Mesothelial cell of epicardium (in vitro differentiated cells): ENCODE measurements around the gene MGRN1. TPM values are rescaled to one million over a fixed set of nuclear protein-coding genes. Genes with fewer than 3 reads are reported as not detected.

ENCODE experiments used
- DNase-seq, 2 experiments: peaks; one replicate each; pipeline ENCODE4 v3.0.0; 2021; ENCODE audit warnings: low spot score in 2 of 2; ENCODE audit not compliant: unreplicated experiment in 2 of 2
- H3K27ac Mint-ChIP-seq: 2 replicates; pipeline ENCODE4 v1.8.0; 2021; ENCODE audit warnings: mixed read lengths
- H3K27me3 Mint-ChIP-seq: 2 replicates; pipeline ENCODE4 v1.8.0; 2021; ENCODE audit warnings: low read depth, mixed read lengths
- H3K36me3 Mint-ChIP-seq: 2 replicates; pipeline ENCODE4 v1.8.0; 2021; ENCODE audit warnings: mixed read lengths
- H3K4me1 Mint-ChIP-seq: 2 replicates; pipeline ENCODE4 v1.8.0; 2021; ENCODE audit warnings: mixed read lengths
- H3K4me3 Mint-ChIP-seq: 2 replicates; pipeline ENCODE4 v1.8.0; 2021; ENCODE audit warnings: mild to moderate bottlenecking, moderate library complexity, mixed read lengths
- H3K9me3 Mint-ChIP-seq: 2 replicates; pipeline ENCODE4 v1.8.0; 2021; ENCODE audit warnings: mixed read lengths
- total RNA-seq: library from RNA; stranded (reverse); gene quantifications from 3 replicates; pipeline ENCODE4 v1.2.1, GENCODE V29; 2021
- TF ChIP-seq, protein P1 (sequence below): fragments of 200-600 bp; sonication (generic); IDR thresholded peaks from one replicate; pipeline ENCODE4 v1.5.0; 2021; ENCODE audit warnings: antibody characterized with exemption; ENCODE audit not compliant: unreplicated experiment

MGRN1 gene
- total RNA-seq, 1 donor from 2014 or later = 110 TPM

DNA sequence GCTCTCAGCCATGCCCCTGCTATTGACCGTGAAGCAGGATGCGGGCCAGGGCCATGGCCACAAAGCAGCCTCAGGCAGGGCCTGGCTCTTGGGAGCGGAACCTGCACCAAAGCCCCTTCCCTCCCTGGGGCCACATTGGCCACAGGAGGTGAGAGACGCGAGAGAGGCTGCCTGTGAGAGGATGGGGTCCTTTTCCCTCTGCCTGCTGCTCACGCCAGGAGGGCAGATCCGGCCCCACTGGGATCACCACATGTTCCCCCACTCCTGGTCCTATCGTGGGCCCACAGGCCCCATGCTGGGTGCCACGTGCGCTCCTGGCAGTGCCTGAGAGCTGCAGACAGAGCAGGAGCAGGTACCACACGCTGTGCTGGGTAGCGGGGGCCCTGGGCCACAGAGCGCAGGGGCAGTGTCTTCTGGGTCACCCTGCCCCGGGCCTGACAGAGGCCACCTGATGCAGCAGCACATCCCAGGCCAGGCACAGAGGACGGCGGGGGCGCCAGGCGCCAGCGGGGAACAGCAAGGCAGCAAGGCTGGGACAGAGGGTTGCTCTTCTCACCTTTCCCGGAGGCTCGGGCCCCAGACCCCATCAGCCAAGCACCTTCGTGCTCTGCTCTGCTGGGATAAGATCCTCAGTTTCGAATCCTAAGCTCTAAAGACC is 59.6 kb downstream of the MGRN1 start:
- Mint-ChIP-seq H3K4me1 (peaks cover 17% of the 10 kb centered on the region), H3K9me3 (no peaks in the 10 kb centered on the region), H3K4me3 (no peak overlapping the region), H3K36me3 (peaks cover 8% of the 10 kb centered on the region), H3K27ac (no peak overlapping the region), H3K27me3 (no peaks in the 10 kb centered on the region)
- DNase-seq = no peak
- TF ChIP-seq, protein P1, sequence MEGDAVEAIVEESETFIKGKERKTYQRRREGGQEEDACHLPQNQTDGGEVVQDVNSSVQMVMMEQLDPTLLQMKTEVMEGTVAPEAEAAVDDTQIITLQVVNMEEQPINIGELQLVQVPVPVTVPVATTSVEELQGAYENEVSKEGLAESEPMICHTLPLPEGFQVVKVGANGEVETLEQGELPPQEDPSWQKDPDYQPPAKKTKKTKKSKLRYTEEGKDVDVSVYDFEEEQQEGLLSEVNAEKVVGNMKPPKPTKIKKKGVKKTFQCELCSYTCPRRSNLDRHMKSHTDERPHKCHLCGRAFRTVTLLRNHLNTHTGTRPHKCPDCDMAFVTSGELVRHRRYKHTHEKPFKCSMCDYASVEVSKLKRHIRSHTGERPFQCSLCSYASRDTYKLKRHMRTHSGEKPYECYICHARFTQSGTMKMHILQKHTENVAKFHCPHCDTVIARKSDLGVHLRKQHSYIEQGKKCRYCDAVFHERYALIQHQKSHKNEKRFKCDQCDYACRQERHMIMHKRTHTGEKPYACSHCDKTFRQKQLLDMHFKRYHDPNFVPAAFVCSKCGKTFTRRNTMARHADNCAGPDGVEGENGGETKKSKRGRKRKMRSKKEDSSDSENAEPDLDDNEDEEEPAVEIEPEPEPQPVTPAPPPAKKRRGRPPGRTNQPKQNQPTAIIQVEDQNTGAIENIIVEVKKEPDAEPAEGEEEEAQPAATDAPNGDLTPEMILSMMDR = no peak

DNA sequence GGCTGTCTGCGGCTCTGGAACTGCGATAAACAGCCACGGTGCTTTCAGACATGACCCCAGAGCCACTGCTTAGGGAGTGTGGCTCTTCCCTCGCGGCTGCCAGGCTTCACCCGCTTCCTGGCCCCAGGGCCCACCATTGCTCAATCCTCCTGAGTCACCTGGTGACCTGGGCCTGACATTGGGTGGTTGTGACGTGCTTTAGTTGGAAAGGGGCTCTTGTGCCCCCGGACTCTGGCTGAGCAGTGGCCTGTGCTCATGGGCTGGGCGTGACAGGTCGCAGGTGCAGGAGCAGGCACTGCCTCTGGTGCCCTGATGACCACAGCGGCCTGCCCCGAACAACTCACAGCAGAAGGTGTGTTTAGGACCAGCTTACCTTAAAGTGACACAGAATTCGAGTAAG is 60.1 kb downstream of the MGRN1 start:
- H3K4me1 Mint-ChIP-seq = peaks cover 11% of the 10 kb centered on the region
- no peak overlapping the region for H3K27ac Mint-ChIP-seq

DNA sequence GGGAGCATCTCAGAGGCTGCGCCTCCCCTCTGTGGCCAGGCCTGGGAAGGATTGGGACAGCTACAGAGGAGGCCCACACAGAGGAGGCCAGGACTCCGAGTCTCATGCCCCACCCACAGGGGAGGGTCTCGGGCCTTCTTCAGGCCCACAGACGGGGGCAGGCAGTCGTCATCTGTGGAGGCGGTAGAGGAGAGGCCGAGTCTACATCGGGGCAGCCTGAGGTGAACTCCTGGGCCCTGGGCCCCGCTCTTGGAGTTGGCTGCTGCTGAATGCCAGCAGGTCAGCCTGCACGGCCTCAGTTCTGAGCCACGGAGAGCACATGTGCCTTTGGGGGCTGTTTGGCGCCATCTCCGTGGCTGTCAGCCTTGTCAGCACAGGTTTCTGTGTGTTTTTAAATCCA is 60.7 kb downstream of the MGRN1 start:
- peaks cover 6% of the 10 kb centered on the region for H3K4me1 Mint-ChIP-seq
- no peak overlapping the region for H3K4me3 Mint-ChIP-seq
- no peaks in the 10 kb centered on the region for H3K27me3 Mint-ChIP-seq
- no peak overlapping the region for H3K27ac Mint-ChIP-seq
- peaks cover 8% of the 10 kb centered on the region for H3K36me3 Mint-ChIP-seq
- H3K9me3 Mint-ChIP-seq = no peaks in the 10 kb centered on the region
- TF ChIP-seq, protein P1 = no peak
- no peak for DNase-seq

More for the DNA sequence above, 60.1 kb downstream of the MGRN1 start:
- no peak for DNase-seq
- H3K36me3 Mint-ChIP-seq = peaks cover 8% of the 10 kb centered on the region
- TF ChIP-seq, protein P1 = no peak
- no peaks in the 10 kb centered on the region for H3K9me3 Mint-ChIP-seq
- no peak overlapping the region for H3K4me3 Mint-ChIP-seq
- no peaks in the 10 kb centered on the region for H3K27me3 Mint-ChIP-seq

DNA sequence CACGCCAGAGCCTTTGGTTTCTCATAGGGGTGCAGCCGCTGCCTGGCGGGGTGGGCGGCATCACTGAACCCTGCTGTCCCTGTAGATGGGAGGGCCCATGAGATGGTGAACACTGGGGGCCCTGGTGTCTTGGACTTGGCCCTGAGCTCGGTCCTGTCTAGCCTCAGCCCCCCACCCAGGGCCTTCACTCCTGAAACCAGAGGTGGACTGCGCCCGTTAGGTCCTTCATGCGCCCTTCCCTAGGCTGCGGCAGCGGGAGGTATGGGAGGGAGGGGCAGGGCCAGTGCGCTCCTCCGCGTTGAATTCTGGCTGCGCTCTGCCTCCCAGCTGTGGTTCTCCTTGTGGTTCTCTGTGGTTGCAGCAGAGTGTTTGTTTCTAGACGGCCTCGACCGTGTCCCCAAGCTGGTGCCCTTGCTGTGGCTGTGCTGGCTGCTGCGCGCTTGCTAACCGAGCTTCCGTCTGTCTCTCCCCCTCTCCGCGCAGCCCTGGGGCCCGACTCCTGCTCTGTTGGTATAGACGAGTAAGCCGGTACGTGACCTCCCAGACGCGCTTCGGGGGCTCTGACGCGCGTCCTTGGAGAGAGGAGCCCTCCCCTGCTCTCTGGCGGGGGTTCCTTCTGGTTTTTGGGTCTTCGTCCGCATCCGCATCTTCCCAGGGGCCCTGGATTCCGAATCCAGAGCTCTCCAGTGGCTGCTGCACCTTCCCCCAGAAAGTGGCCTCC is 61.3 kb downstream of the MGRN1 start:
- no peak for DNase-seq
- Mint-ChIP-seq H3K27ac (no peak overlapping the region), H3K4me1 (peaks cover 1% of the 10 kb centered on the region), H3K9me3 (no peaks in the 10 kb centered on the region), H3K4me3 (no peak overlapping the region), H3K27me3 (no peaks in the 10 kb centered on the region), H3K36me3 (peaks cover 10% of the 10 kb centered on the region)
- TF ChIP-seq, protein P1 = no peak

DNA sequence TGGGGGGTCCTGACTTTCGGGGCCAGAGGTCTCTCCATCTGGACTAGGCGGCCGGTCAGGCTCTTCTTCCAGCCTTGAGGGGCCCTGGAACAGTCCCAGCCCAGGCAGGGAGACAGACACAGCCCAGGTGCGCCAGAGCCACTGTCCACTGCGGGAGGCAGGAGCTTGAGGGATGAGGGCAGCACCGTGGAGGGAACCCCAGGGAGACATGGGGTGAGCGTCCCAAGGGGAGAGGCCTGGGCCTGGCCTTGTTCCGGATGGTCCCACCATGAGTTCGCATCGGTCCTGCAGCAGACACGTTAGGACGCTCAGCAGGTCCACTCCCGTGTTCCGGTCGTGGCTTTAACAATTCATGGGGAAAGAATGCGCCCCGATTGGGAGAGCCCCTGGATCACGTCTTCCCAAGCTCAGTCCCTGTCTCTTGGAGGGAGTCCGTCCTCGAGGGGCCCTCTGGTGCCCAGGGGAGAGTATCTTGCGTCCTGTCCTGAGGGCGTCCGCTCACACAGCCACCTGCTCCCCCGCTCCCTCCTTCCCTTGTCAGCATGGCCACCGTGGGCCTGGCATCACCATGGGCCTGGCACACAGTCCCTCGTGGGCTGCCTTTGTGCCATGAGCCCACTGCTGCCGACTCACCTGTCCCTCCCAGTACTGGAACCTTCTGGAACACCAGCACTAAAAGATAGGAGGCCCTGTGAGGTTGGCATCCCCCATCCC is 62.0 kb downstream of the MGRN1 start:
- Mint-ChIP-seq H3K27me3 (no peaks in the 10 kb centered on the region), H3K36me3 (peaks cover 8% of the 10 kb centered on the region), H3K9me3 (no peaks in the 10 kb centered on the region), H3K4me1 (no peaks in the 10 kb centered on the region), H3K4me3 (no peak overlapping the region), H3K27ac (no peak overlapping the region)
- TF ChIP-seq, protein P1 = no peak
- DNase-seq = no peak
